GM19467 (cell line): ENCODE data around the gene FIBCD1.
"Not testable (repeated sequence)": the region's sequence is repeated elsewhere in the genome, so short reads cannot be mapped to it uniquely, and the experiment has no call there.

Source experiments
- ATAC-seq: cut with Tn5 transposase; IDR thresholded peaks from one replicate; pipeline ENCODE4 v1.9.1; 2021; ENCODE audit warnings: mild to moderate bottlenecking, moderate library complexity; ENCODE audit not compliant: unreplicated experiment

FIBCD1 gene

GRCh38 chr9:130910670-130911069 lies 28.4 kb downstream of the FIBCD1 start:
- ATAC-seq: not testable (repeated sequence)

DNA sequence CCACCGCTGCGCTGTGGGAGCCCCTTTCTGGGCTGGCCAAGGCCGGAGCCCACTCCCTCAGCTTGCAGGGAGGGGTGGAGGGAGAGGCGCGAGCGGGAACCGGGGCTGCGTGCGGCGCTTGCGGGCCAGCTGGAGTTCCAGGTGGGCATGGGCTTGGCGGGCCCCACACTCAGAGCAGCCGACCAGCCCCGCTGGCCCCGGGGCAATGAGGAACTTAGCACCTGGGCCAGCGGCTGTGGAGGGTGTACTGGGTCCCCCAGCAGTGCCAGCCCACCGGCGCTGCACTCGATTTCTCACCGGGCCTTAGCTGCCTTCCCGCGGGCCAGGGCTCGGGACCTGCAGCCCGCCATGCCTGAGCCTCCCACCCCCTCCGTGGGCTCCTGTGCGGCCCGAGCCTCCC lies 29.0 kb downstream of the FIBCD1 start:
- ATAC-seq: not testable (repeated sequence)

- no peak for ATAC-seq
Measured at GRCh38 chr9:130908878-130909355, 30.1 kb downstream of the FIBCD1 start.

- no peak for ATAC-seq
Measured at GRCh38 chr9:130908146-130908877, 30.7 kb downstream of the FIBCD1 start.

GRCh38 chr9:130906735-130907416 lies 32.2 kb downstream of the FIBCD1 start:
- ATAC-seq: no peak

GRCh38 chr9:130905902-130906734 lies 32.9 kb downstream of the FIBCD1 start:
- ATAC-seq: no peak

- no peak for ATAC-seq
Measured at GRCh38 chr9:130905125-130905901, 33.7 kb downstream of the FIBCD1 start.

- ATAC-seq: no peak
Measured at GRCh38 chr9:130904070-130905044, 34.7 kb downstream of the FIBCD1 start.

DNA sequence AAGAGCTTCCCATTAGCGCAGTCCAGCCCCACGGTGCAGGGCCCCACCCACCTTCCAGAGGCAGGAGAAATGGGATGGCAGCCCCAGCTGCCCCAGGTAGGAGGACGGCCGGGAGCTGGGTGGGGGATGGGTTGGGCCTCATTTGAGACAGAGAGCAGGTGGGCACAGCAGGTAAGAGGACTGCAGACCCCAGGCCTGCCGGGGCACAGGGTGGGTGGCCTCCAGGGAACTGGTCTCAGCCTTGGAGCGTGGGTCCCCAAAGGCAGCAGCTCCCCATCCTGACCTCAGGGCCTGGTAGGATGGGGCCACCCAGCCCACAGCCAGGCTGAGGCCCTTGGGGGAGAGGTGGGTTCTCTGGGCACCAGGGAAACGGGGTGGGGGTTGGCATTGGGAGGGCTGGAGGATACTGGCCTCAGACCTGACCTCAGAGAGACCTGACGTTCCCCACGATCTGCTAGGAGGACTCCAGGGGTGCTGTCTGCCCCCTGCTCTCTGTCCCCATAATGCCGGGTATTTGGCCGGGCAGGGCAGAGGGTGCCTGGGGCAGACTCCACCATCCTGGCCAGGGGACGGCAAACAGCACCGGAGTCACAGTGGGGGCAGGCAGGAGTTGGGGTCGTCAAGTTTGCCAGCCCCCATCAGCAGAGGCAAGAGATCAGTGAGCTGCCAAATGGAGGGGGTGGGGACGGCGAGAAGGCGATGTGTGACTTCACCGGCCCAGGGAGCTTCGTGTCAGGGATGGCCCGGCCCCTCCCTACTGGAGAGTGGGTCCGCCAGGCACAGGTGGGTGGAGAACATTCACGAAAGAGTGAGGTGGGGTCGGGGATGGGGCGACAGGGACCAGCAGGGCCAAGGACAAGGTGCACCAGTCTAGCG lies 35.6 kb downstream of the FIBCD1 start:
- no peak for ATAC-seq

DNA sequence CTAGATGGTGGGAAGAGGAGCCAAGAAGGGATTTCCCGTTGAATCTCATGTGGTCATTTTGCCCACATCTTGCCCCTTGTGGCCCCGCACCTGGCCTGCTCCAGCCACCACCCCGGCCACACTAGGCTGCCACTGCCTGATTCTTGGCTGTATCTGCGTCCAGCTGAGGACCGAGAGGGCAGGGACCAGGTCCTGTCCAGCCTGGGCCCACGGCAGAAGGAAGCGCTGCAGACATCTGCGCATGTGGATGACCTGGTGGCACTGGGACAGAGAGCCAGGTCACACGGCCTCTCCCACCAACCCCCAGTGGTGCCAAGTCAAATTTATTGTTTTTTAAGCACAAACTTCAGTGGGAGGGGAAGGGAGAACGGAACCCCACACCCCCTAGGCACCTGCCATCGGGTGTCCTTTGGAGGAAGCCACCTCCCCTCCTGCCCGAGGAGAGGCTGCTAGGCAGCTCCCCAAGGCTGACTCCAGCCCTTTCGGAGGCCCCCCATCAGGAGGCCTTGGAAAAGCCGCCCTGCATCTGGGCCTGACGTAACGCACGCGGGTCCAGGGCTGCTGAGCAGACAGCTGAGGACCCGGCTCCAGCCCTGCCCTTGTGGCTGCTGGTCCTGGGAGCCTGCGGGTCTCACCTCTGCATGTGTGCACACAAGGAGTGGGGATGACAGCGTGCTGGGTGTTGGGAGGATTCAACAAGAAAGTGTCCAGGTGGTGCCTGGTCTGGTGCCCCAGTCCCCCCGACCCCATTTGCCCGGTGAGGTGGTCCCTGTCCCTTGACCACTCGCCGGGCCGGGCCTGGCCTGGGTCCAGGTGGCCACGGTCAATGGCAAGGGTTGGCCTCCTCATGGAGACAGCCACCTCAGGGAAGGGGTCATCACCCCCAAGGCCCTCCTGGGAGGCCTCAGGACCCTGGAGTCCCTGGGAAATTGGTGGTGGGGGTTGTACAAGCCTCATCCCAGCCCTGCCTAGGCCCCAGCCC lies 36.6 kb downstream of the FIBCD1 start:
- ATAC-seq: no peak

GRCh38 chr9:130901498-130902203 lies 37.4 kb downstream of the FIBCD1 start:
- no peak for ATAC-seq

DNA sequence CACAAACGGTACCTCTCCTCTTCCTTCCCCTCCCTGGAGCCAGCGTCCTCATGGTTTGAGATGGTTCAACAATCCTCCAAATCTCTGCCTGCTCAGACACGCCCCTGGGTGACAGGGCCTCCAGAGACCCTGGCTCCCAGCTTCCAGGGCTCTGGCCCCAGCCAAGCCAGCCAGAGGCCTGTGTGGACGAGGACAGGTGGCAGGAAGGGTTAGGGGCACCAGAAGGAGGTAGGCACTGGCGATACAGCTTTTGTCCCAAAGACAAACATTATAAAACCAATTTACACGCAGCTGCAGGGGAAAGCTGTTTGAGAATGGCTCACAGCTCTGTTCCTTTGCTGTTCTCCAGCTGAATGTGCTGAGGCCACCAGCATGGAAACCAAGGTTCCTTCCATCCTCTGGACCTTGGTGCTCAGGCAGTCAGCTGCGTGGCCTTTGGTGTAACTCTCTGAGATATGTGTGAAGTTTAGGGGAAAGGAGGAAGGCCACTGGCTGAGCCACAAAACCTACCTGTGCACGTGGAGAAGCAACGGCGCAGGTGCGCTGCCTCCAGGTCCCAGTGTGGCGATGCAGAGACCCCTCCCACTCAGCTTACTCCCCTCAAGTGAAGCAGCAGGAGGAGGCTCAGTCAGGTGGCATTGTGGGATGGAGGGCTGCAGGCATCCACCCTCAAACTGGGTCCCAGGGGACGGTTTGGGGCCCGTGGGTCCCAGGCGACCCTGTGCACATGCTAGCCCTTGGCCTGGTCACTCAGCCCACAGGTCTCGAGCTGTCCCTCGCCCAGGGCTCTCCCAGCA lies 38.1 kb downstream of the FIBCD1 start:
- no peak for ATAC-seq

GRCh38 chr9:130899051-130899748 lies 39.8 kb downstream of the FIBCD1 start:
- ATAC-seq: no peak

GRCh38 chr9:130898552-130898852 lies 40.5 kb downstream of the FIBCD1 start:
- no peak for ATAC-seq

- no peak for ATAC-seq
Measured at GRCh38 chr9:130897848-130898551, 41.0 kb downstream of the FIBCD1 start.
